ENCODE results near the gene ABCA1.
"Not testable (repeated sequence)": the region's sequence is repeated elsewhere in the genome, so short reads cannot be mapped to it uniquely, and the experiment has no call there.

ABCA1 gene

GRCh38 chr9:104951487-104951886, 23.5 kb upstream of the ABCA1 start:
- no peak overlapping the region for H3K9ac ChIP-seq (ENCODE audit: insufficient read length)
- no peak overlapping the region for H3K27ac ChIP-seq
- H3K36me3 ChIP-seq (ENCODE audit: insufficient read depth, low read length) = no peaks in the 10 kb centered on the region
- no peak for TF ChIP-seq FOXP2 (optimal IDR thresholded peaks at IDR 0.05; ENCODE audit: control extremely low read depth, extremely low read length, insufficient read depth)
- TF ChIP-seq POLR2AphosphoS5 (IDR thresholded peaks at IDR 0.05; ENCODE audit: borderline replicate concordance, low read depth, low read length) = no peak
- no peak for TF ChIP-seq EZH2 (IDR thresholded peaks at IDR 0.05)
- H3K4me3 ChIP-seq = no peak overlapping the region
- no peak for DNase-seq (ENCODE audit: low read depth, low spot score)
- H3K9me3 ChIP-seq (ENCODE audit: low read depth, low read length) = no peaks in the 10 kb centered on the region

DNA sequence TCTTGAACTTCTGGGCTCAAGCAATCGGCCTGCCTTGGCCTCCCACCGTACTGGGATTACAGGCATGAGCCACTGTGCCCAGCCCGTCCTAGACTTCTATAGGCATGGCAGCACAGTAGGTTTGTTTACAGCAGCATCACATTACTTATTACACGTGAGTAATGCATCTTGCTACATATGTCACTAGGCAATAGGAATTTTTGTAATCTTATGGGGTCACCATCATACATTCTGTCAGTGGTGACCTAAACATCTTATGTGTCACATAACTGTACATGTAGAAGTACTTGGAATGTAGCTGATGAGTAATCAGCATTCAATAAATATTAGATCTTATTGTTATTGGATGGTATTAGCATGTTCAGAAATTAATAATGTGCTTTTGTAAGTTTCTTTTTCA, 22.9 kb upstream of the ABCA1 start:
- TF ChIP-seq FOXP2 (optimal IDR thresholded peaks at IDR 0.05; ENCODE audit: control extremely low read depth, extremely low read length, insufficient read depth) (no peak), EZH2 (IDR thresholded peaks at IDR 0.05) (no peak), POLR2AphosphoS5 (IDR thresholded peaks at IDR 0.05; ENCODE audit: borderline replicate concordance, low read depth, low read length) (no peak)

DNA sequence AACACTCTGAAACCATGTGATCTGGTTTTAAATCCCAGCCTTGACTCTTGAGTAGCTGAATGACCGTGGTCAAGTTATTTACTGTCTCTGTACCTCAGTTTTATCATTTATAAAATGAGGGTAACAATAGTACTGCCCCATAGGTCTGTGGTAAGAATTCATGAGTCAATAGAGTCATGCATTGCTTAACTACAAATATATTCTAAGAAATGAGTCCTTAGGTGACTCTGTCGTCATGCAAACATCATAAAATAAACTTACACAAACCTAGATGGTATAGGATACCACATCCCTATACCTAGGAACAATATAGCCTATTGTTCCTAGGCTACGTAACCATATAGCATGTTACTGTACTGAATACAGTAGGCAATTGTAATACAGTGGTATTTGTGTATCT, 20.3 kb upstream of the ABCA1 start:
- H3K4me3 ChIP-seq = no peak overlapping the region
- H3K36me3 ChIP-seq (ENCODE audit: insufficient read depth, low read length) = no peaks in the 10 kb centered on the region
- no peak overlapping the region for H3K9ac ChIP-seq (ENCODE audit: insufficient read length)
- no peak for TF ChIP-seq POLR2AphosphoS5 (IDR thresholded peaks at IDR 0.05; ENCODE audit: borderline replicate concordance, low read depth, low read length)
- TF ChIP-seq EZH2 (IDR thresholded peaks at IDR 0.05) = no peak
- TF ChIP-seq FOXP2 (optimal IDR thresholded peaks at IDR 0.05; ENCODE audit: control extremely low read depth, extremely low read length, insufficient read depth) = no peak
- no peaks in the 10 kb centered on the region for H3K9me3 ChIP-seq (ENCODE audit: low read depth, low read length)
- no peak for DNase-seq (ENCODE audit: low read depth, low spot score)
- H3K27ac ChIP-seq = no peak overlapping the region

More for the DNA sequence above, 22.9 kb upstream of the ABCA1 start:
- H3K9me3 ChIP-seq (ENCODE audit: low read depth, low read length) = no peaks in the 10 kb centered on the region
- no peak overlapping the region for H3K9ac ChIP-seq (ENCODE audit: insufficient read length)
- no peaks in the 10 kb centered on the region for H3K36me3 ChIP-seq (ENCODE audit: insufficient read depth, low read length)
- H3K27ac ChIP-seq = no peak overlapping the region
- H3K4me3 ChIP-seq = no peak overlapping the region
- DNase-seq (ENCODE audit: low read depth, low spot score) = no peak

DNA sequence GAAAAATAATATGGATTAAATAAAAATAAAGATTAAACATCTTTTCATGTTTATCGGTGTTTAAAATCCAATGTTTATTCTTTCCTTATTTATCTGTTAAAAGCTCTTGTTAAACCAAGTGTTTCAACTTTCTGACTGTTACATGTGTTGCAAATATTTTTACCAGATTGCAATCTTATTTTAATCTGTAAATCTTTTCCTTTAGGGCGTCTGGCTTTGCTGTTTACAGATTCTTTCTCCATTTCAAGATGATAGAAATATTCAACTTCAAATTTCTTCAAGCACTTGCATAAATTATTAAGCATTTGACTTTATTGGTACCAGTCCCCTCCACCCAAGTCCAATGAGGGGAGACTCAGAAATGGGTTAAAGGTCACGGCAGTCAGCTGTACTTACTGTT, 16.9 kb upstream of the ABCA1 start:
- no peak for DNase-seq (ENCODE audit: low read depth, low spot score)
- no peaks in the 10 kb centered on the region for H3K9me3 ChIP-seq (ENCODE audit: low read depth, low read length)
- TF ChIP-seq POLR2AphosphoS5 (IDR thresholded peaks at IDR 0.05; ENCODE audit: borderline replicate concordance, low read depth, low read length) = no peak
- no peak for TF ChIP-seq EZH2 (IDR thresholded peaks at IDR 0.05)
- no peak for TF ChIP-seq FOXP2 (optimal IDR thresholded peaks at IDR 0.05; ENCODE audit: control extremely low read depth, extremely low read length, insufficient read depth)
- H3K27ac ChIP-seq = peak overlapping the region; percentile 75
- no peaks in the 10 kb centered on the region for H3K36me3 ChIP-seq (ENCODE audit: insufficient read depth, low read length)
- H3K4me3 ChIP-seq = no peak overlapping the region
- no peak overlapping the region for H3K9ac ChIP-seq (ENCODE audit: insufficient read length)

DNA sequence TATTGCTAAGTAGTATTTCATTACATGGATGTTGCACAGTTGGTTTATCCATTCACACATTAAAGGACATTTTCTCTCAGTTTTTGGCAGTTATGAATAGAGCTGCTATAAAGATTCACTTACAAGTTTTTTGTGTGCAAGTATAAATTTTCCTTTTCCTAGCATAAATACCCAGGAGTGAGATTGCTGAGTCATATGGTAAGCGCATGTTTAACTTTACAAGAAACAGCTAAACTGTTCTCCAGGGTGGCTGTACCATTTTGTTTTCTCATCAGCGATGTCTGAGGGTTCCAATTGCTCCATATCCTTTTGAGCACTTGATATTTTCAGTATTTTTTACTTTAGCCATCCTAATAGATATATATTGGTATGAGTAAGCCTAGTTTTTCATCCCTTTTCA, 16.4 kb upstream of the ABCA1 start:
- Histone ChIP-seq H3K9ac (ENCODE audit: insufficient read length) (no peak overlapping the region), H3K27ac (peak overlapping the region; percentile 75), H3K36me3 (ENCODE audit: insufficient read depth, low read length) (no peaks in the 10 kb centered on the region), H3K9me3 (ENCODE audit: low read depth, low read length) (no peaks in the 10 kb centered on the region), H3K4me3 (no peak overlapping the region)
- DNase-seq (ENCODE audit: low read depth, low spot score) = no peak
- TF ChIP-seq EZH2 (IDR thresholded peaks at IDR 0.05) (no peak), POLR2AphosphoS5 (IDR thresholded peaks at IDR 0.05; ENCODE audit: borderline replicate concordance, low read depth, low read length) (no peak), FOXP2 (optimal IDR thresholded peaks at IDR 0.05; ENCODE audit: control extremely low read depth, extremely low read length, insufficient read depth) (no peak)

DNA sequence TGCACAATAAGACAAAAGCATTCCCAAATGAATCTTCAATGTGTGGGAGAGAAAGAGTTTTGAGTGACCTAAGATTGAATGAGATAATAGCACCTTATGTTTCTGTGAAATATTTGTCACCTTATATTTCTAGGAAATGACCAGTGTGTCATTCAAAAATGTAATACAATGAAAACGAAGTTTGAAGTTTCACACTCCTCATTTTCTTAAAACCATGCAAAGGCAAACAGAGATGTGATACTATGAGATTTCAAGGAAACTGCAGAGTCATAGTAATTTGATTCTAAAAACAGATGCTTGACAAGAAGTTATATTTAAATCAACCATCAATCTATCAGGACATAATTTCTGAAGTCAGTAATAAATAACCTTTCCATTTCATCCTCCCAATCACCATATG, 13.6 kb upstream of the ABCA1 start:
- H3K27ac ChIP-seq = no peak overlapping the region
- DNase-seq (ENCODE audit: low read depth, low spot score) = no peak
- H3K4me3 ChIP-seq = no peak overlapping the region
- no peak overlapping the region for H3K9ac ChIP-seq (ENCODE audit: insufficient read length)
- no peaks in the 10 kb centered on the region for H3K9me3 ChIP-seq (ENCODE audit: low read depth, low read length)
- no peaks in the 10 kb centered on the region for H3K36me3 ChIP-seq (ENCODE audit: insufficient read depth, low read length)
- TF ChIP-seq EZH2 (IDR thresholded peaks at IDR 0.05) (no peak), FOXP2 (optimal IDR thresholded peaks at IDR 0.05; ENCODE audit: control extremely low read depth, extremely low read length, insufficient read depth) (no peak), POLR2AphosphoS5 (IDR thresholded peaks at IDR 0.05; ENCODE audit: borderline replicate concordance, low read depth, low read length) (no peak)

- no peak overlapping the region for H3K4me3 ChIP-seq
- H3K9me3 ChIP-seq (ENCODE audit: low read depth, low read length) = no peaks in the 10 kb centered on the region
Observed at GRCh38 chr9:104936291-104936690, 8.3 kb upstream of the ABCA1 start.

GRCh38 chr9:104935501-104935810, 7.5 kb upstream of the ABCA1 start:
- not testable (repeated sequence) for H3K9ac ChIP-seq (ENCODE audit: insufficient read length); DNase-seq (ENCODE audit: low read depth, low spot score); H3K4me3 ChIP-seq; H3K27ac ChIP-seq; H3K36me3 ChIP-seq (ENCODE audit: insufficient read depth, low read length); H3K9me3 ChIP-seq (ENCODE audit: low read depth, low read length)

More at GRCh38 chr9:104936291-104936690, 8.3 kb upstream of the ABCA1 start:
- DNase-seq (ENCODE audit: low read depth, low spot score) = no peak
- Histone ChIP-seq H3K9ac (ENCODE audit: insufficient read length) (no peak overlapping the region), H3K36me3 (ENCODE audit: insufficient read depth, low read length) (no peaks in the 10 kb centered on the region), H3K27ac (no peak overlapping the region)
- TF ChIP-seq EZH2 (IDR thresholded peaks at IDR 0.05) (no peak), POLR2AphosphoS5 (IDR thresholded peaks at IDR 0.05; ENCODE audit: borderline replicate concordance, low read depth, low read length) (no peak), FOXP2 (optimal IDR thresholded peaks at IDR 0.05; ENCODE audit: control extremely low read depth, extremely low read length, insufficient read depth) (no peak)

DNA sequence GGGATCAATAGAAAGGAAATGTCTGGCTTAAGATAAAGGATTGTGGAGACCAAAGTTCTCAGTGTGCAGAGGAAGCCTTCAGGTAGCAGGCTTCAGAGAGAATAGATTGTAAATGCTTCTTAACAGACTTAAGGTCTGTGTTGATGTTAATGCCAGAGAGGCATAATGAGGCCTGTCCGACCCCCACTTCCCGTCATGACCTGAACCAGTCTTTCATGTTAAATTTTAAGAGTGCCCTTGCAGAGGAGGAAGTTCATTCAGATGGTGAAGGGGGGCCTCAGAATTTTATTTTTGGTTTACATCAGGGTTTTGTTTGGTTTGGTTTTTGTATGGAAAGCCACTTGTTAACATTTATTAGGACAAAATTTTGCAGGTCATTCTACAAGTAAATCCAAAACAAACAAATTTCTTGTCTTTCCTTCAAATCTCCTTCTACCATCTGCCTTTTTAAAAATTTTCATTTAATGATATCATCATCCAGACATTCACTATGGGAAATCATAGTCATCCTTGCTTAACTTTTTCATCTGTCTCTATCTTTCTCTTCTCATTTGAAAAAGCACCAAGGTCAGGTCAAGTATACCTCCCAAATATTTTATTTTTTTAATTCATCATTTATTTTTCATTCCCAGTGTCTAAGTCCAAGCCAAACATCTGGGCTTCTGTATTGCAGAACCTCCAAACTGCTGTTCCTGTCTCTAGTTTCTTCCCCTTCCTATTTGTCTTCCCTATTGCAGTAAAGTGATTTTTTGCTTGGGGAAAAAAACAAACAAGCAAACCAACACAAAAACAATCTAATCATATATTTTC, 6.9 kb upstream of the ABCA1 start:
- no peak for DNase-seq (ENCODE audit: low read depth, low spot score)
- H3K9ac ChIP-seq (ENCODE audit: insufficient read length) = no peak overlapping the region

GRCh38 chr9:104933091-104933490, 5.1 kb upstream of the ABCA1 start:
- H3K27ac ChIP-seq; H3K9ac ChIP-seq (ENCODE audit: insufficient read length); H3K9me3 ChIP-seq (ENCODE audit: low read depth, low read length); DNase-seq (ENCODE audit: low read depth, low spot score); H3K4me3 ChIP-seq; H3K36me3 ChIP-seq (ENCODE audit: insufficient read depth, low read length): not testable (repeated sequence)

More for the DNA sequence above, 6.9 kb upstream of the ABCA1 start:
- no peaks in the 10 kb centered on the region for H3K36me3 ChIP-seq (ENCODE audit: insufficient read depth, low read length)
- H3K27ac ChIP-seq = no peak overlapping the region
- no peaks in the 10 kb centered on the region for H3K9me3 ChIP-seq (ENCODE audit: low read depth, low read length)
- H3K4me3 ChIP-seq = no peak overlapping the region
- TF ChIP-seq EZH2 (IDR thresholded peaks at IDR 0.05) (no peak), FOXP2 (optimal IDR thresholded peaks at IDR 0.05; ENCODE audit: control extremely low read depth, extremely low read length, insufficient read depth) (no peak), POLR2AphosphoS5 (IDR thresholded peaks at IDR 0.05; ENCODE audit: borderline replicate concordance, low read depth, low read length) (no peak)
